HepG2 (cell line): ENCODE data around the gene ADGRV1. TPM values are rescaled to one million over a fixed set of nuclear protein-coding genes. Genes with fewer than 3 reads are reported as not detected.

ENCODE experiments used
- CHCHD3 ChIP-seq: sonication (generic); formaldehyde crosslinking; IDR thresholded peaks from 2 replicates; pipeline ENCODE4 v1.8.0; 2022; ENCODE audit warnings: mild to moderate bottlenecking, missing genetic modification reagents, moderate library complexity
- CREM ChIP-seq, 2 experiments: sonication (generic) in 1 of 2; formaldehyde crosslinking in 1 of 2; IDR thresholded peaks; 2 replicates each; pipeline versions ENCODE4 v1.4.0 to v1.6.1; 2016 to 2020; ENCODE audit warnings: antibody characterized with exemption in 1 of 2, mild to moderate bottlenecking in 1 of 2, missing genetic modification reagents in 1 of 2
- GABPB1 ChIP-seq: IDR thresholded peaks from 2 replicates; pipeline ENCODE4 v1.6.1; 2016; ENCODE audit warnings: mild to moderate bottlenecking, missing genetic modification reagents, moderate library complexity, missing compliant biosample characterization
- HNF1A ChIP-seq, 2 experiments: sonication (generic) in 1 of 2; formaldehyde crosslinking in 1 of 2; IDR thresholded peaks; 2 replicates each; pipeline versions ENCODE4 v1.4.0 to v1.6.1; 2016 to 2020; ENCODE audit warnings: borderline replicate concordance in 1 of 2, low read depth in 1 of 2, mild to moderate bottlenecking in 1 of 2, missing genetic modification reagents in 1 of 2
- KLF16 ChIP-seq, 2 experiments: sonication (generic) in 1 of 2; formaldehyde crosslinking in 1 of 2; IDR thresholded peaks; 2 replicates each; pipeline versions ENCODE4 v1.6.1 to v1.8.0; 2016 to 2023; ENCODE audit warnings: missing genetic modification reagents in 2 of 2, missing compliant biosample characterization in 1 of 2
- NR2F6 ChIP-seq, 2 experiments: IDR thresholded peaks; 2 replicates each; pipeline ENCODE4 v1.6.1; 2016; ENCODE audit warnings: antibody characterized with exemption in 1 of 2, mild to moderate bottlenecking in 1 of 2
- PHF21A ChIP-seq: sonication (generic); formaldehyde crosslinking; IDR thresholded peaks from 2 replicates; pipeline ENCODE4 v1.5.0; 2020; ENCODE audit warnings: mild to moderate bottlenecking, missing genetic modification reagents
- POLR2G ChIP-seq: fragments of 200-400 bp; formaldehyde crosslinking; IDR thresholded peaks from 2 replicates; pipeline ENCODE4 v1.6.1; 2018; ENCODE audit warnings: mild to moderate bottlenecking, low read depth, low read length, moderate library complexity
- RARA ChIP-seq: IDR thresholded peaks from 2 replicates; pipeline ENCODE4 v1.6.1; 2016; ENCODE audit warnings: missing genetic modification reagents, missing compliant biosample characterization
- RCOR2 ChIP-seq: IDR thresholded peaks from 2 replicates; pipeline ENCODE4 v1.6.1; 2016; ENCODE audit warnings: missing biosample characterization, missing genetic modification reagents
- SOX13 ChIP-seq, 3 experiments: fragments of 450-650 bp in 1 of 3; sonication (generic) in 1 of 3; formaldehyde crosslinking in 1 of 3; IDR thresholded peaks in 2 of 3; conservative IDR thresholded peaks in 1 of 3; 2 replicates each; pipeline versions ENCODE4 v1.5.0 to v1.6.1; 2016 to 2020; ENCODE audit warnings: antibody characterized with exemption in 1 of 3, mild to moderate bottlenecking in 1 of 3, missing compliant biosample characterization in 1 of 3, missing genetic modification reagents in 1 of 3, moderate library complexity in 1 of 3
- TBX3 ChIP-seq: fragments of 450-650 bp; IDR thresholded peaks from 2 replicates; pipeline ENCODE4 v1.6.1; 2017; ENCODE audit warnings: antibody characterized with exemption, mild to moderate bottlenecking, inconsistent platforms, borderline replicate concordance
- XRCC5 ChIP-seq: fragments of 200-400 bp; formaldehyde crosslinking; optimal IDR thresholded peaks from 2 replicates; pipeline ENCODE3; 2017; ENCODE audit warnings: mild to moderate bottlenecking, low read length
- ZBTB7A ChIP-seq: sonication (generic); formaldehyde crosslinking; IDR thresholded peaks from 2 replicates; pipeline ENCODE4 v1.8.0; 2022; ENCODE audit warnings: mild to moderate bottlenecking, missing genetic modification reagents
- ZNF17 ChIP-seq: sonication (generic); formaldehyde crosslinking; IDR thresholded peaks from 2 replicates; pipeline ENCODE4 v1.5.0; 2020; ENCODE audit warnings: mild to moderate bottlenecking, missing genetic modification reagents
- ZNF18 ChIP-seq: sonication (generic); formaldehyde crosslinking; IDR thresholded peaks from 2 replicates; pipeline ENCODE4 v1.8.0; 2022; ENCODE audit warnings: mild to moderate bottlenecking, missing genetic modification reagents; ENCODE audit not compliant: insufficient replicate concordance
- ZNF225 ChIP-seq: sonication (generic); formaldehyde crosslinking; IDR thresholded peaks from 2 replicates; pipeline ENCODE4 v1.4.0; 2020; ENCODE audit warnings: mild to moderate bottlenecking, missing genetic modification reagents
- ZNF253 ChIP-seq: sonication (generic); formaldehyde crosslinking; IDR thresholded peaks from 2 replicates; pipeline ENCODE4 v1.8.0; 2022; ENCODE audit warnings: mild to moderate bottlenecking, missing genetic modification reagents, borderline replicate concordance
- ZNF331 ChIP-seq: sonication (generic); formaldehyde crosslinking; IDR thresholded peaks from 2 replicates; pipeline ENCODE4 v1.4.0; 2020; ENCODE audit warnings: missing genetic modification reagents
- ZNF354B ChIP-seq: sonication (generic); formaldehyde crosslinking; IDR thresholded peaks from 2 replicates; pipeline ENCODE4 v1.8.0; 2022; ENCODE audit warnings: mild to moderate bottlenecking, missing genetic modification reagents
- ZNF569 ChIP-seq: sonication (generic); formaldehyde crosslinking; IDR thresholded peaks from 2 replicates; pipeline ENCODE4 v1.5.0; 2020; ENCODE audit warnings: mild to moderate bottlenecking, missing genetic modification reagents, moderate library complexity, borderline replicate concordance
- ZNF7 ChIP-seq: IDR thresholded peaks from 2 replicates; pipeline ENCODE4 v1.6.1; 2016; ENCODE audit warnings: missing biosample characterization, missing genetic modification reagents
- ZNF75D ChIP-seq: sonication (generic); formaldehyde crosslinking; IDR thresholded peaks from 2 replicates; pipeline ENCODE4 v1.8.1; 2023; ENCODE audit warnings: missing genetic modification reagents, mild to moderate bottlenecking, borderline replicate concordance
- polyA plus RNA-seq, 8 experiments: library from polyadenylated mRNA; depleted of rRNA in 3 of 8; stranded (reverse) in 7 of 8; unstranded in 1 of 8; fragments of >200 nt; fragmentation: Illumina TruSeq in 4 of 8; extraction: Trizol in 4 of 8; gene quantifications; 2 replicates each; pipeline versions ENCODE4 v1.2.1 to v1.2.3, GENCODE V29; 2011 to 2016; ENCODE audit warnings: low read depth in 4 of 8, missing spikeins in 1 of 8, mixed read lengths in 1 of 8; ENCODE audit not compliant: insufficient read depth in 1 of 8
- total RNA-seq, 5 experiments: library from RNA; depleted of rRNA; stranded (reverse); fragments of >200 nt; fragmentation: Illumina TruSeq; extraction: Trizol; gene quantifications; 2 replicates each; pipeline ENCODE4 v1.2.3, GENCODE V29; 2016; ENCODE audit warnings: low read depth in 1 of 5

The ADGRV1 gene
- total and polyA plus RNA-seq, 2 of the 13 experiments (the other 11 are each of a cell fraction or from before 2014, with no cell fraction given): 1.7 to 3.9 TPM

GRCh38 chr5:90949469-90950358 is 391.1 kb downstream of the ADGRV1 start (continued):
- no peak for TF ChIP-seq ZNF354B (CRISPR knock-in tag)
- TF ChIP-seq ZNF7 (CRISPR knock-in tag): no peak
- no peak for TF ChIP-seq ZNF17 (CRISPR knock-in tag)
- TF ChIP-seq XRCC5: no peak
- TF ChIP-seq TBX3: 0 out of 2 replicates have a peak, but pooled peaks have one; percentile 26
- TF ChIP-seq ZNF75D (CRISPR knock-in tag): no peak
- no peak for TF ChIP-seq NR2F6 (IDR thresholded peaks at IDR 0.05)
- TF ChIP-seq NR2F6 (CRISPR knock-in tag; IDR thresholded peaks at IDR 0.05): peak; percentile 24; the same call in 1 of the 2 replicates
- no peak for TF ChIP-seq PHF21A (CRISPR knock-in tag)
- peak in 1 of 2 experiments; percentile 54; a peak in 1 of 4 replicates for TF ChIP-seq KLF16 (CRISPR knock-in tag; IDR thresholded peaks at IDR 0.05)
- TF ChIP-seq ZBTB7A: no peak
- TF ChIP-seq ZNF225 (CRISPR knock-in tag): no peak
- TF ChIP-seq POLR2G: no peak
- no peak for TF ChIP-seq CHCHD3 (CRISPR knock-in tag)
- peak; percentile 98 for TF ChIP-seq HNF1A (IDR thresholded peaks at IDR 0.05; ENCODE audit: low read depth)
- peak; percentile 99 for TF ChIP-seq HNF1A (CRISPR knock-in tag; IDR thresholded peaks at IDR 0.05; ENCODE audit: borderline replicate concordance)
- peak; percentile 91 for TF ChIP-seq RCOR2
- TF ChIP-seq ZNF18 (CRISPR knock-in tag): peak; percentile 54
- no peak; the same call in 1 of the 2 replicates for TF ChIP-seq SOX13 (IDR thresholded peaks at IDR 0.05)
- TF ChIP-seq SOX13 (CRISPR knock-in tag; conservative IDR thresholded peaks at IDR 0.05 in 1 of 2, IDR thresholded peaks at IDR 0.05 in 1 of 2): peak in 1 of 2 experiments; percentile 94; a peak in 2 of 4 replicates
- TF ChIP-seq RARA: peak; percentile 61; the same call in 1 of the 2 replicates
- no peak for TF ChIP-seq GABPB1
- peak; percentile 67 for TF ChIP-seq CREM (IDR thresholded peaks at IDR 0.05)
- TF ChIP-seq CREM (CRISPR knock-in tag; IDR thresholded peaks at IDR 0.05): no peak
- TF ChIP-seq ZNF331: peak; percentile 40; the same call in 1 of the 2 replicates
- TF ChIP-seq ZNF253 (CRISPR knock-in tag): no peak
- no peak for TF ChIP-seq ZNF569 (CRISPR knock-in tag)
